GM18519 (cell line): ENCODE results near the gene RBFOX1.

Source experiments
- ATAC-seq: cut with Tn5 transposase; IDR thresholded peaks from one replicate; pipeline ENCODE4 v1.9.1; 2021; ENCODE audit warnings: mild to moderate bottlenecking, moderate library complexity; ENCODE audit not compliant: unreplicated experiment, low FRiP score

RBFOX1 gene

GRCh38 chr16:7571366-7571765, 238.7 kb downstream of the RBFOX1 start:
- no peak for ATAC-seq

GRCh38 chr16:7577588-7577987, 244.9 kb downstream of the RBFOX1 start:
- ATAC-seq: no peak

DNA sequence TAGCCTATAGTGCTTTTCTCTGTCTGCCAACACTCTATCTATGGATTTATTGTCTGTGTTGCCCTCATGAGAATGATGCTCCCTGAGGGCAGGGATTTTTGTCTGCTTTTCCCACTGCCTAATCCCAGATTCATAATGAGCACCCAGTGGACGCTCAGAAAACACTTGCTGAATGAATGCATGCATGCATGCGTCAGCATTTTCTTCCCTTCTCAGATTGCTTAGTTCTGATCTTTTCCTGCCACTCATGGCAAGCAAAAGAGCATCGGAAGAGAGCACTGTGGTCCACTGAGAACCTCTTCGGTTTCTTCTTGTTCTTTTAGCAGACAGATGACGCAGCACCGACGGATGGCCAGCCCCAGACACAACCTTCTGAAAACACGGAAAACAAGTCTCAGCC, 246.8 kb downstream of the RBFOX1 start:
- no peak for ATAC-seq

DNA sequence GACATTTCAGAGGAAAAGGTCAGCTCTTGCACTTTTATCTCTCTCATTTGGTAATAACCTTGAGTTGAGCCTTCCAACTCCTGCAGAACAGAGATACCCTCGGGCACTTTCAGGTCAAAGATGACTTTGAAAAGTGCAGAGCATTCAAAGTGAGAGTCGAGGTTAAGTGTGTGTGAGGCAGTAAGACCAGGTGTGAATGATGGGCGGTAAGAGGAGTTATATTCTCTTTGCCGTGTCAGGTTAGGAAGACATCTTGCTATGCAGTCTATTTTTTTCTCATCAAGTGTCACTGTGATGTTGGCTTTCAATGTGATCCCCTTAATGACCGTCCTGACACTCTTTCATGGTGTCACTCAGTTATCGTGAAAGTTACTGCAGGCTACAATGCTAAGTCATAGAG, 248.5 kb downstream of the RBFOX1 start:
- ATAC-seq: no peak

DNA sequence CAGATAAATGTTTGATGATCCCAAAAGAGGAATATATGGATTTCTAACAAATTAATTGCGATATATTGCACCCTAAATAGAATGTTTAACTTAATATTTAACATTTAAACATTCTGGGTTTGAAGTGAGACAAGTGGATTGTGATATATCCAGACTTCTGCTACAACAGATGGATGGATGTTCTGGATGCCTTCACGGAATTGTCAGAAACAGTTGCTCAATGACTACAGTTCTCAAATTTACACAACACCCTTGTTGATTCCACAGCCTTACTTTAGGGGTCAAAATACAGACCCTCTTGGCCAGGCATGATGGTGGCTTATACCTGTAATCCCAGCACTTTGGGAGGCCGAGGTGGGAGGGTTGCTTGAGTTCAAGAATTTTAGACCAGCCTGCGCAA, 250.8 kb downstream of the RBFOX1 start:
- no peak for ATAC-seq

DNA sequence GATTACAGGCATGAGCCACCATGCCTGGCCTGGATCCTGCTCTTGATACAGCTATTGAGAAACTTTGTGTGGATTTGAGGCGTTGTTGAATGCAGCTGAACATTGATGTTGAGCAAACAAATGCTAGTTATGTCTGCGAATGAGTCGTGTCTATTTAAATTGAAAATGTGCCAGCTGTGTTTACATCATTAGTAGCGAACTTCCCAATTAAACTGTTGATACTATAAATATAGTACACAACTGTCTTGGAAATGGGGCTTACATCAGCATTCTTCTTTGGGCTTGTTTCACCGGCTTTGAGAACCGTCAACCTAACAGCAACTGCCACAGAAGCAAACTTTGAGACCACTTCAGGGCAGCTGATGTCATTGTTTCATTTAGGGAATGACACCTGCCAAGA, 251.9 kb downstream of the RBFOX1 start:
- ATAC-seq: no peak

DNA sequence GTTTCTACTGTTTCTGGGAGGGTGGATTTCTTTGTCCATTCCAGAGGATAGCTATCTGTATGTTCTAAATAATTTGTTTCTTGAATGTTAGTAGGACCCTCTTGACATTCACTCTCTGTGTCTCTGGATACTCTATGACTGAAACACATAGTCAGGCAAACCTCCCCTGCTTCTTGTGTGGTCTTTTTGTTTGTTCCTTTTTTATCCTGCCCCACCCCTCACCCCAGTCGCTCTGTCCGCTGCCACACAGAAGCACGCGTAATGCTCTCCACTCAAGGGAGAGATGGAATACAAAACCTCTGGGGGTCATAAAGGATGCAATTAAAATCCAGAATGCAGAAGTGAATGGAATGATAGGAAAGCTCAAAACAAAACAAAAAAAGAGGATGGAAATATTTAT, 253.1 kb downstream of the RBFOX1 start:
- no peak for ATAC-seq

DNA sequence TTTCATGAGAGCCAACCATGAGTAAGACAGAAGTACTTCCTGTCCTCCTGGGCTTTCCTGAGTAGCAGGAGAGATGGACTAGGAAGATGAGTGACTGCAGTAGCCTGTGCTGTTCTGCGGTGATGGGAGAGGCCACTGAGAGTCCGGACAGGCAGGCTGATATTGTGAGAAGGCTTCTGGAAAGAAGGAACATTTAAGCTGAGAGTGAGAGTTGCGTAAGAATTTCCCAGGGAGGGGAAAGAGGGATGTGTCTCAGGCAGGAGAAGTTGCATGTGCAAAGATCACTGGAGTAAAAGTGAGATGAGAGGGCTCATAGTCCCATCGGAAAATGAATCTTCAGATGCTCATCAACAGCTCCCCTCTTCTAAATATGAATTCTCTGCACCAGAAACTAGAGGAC, 258.3 kb downstream of the RBFOX1 start:
- no peak for ATAC-seq

DNA sequence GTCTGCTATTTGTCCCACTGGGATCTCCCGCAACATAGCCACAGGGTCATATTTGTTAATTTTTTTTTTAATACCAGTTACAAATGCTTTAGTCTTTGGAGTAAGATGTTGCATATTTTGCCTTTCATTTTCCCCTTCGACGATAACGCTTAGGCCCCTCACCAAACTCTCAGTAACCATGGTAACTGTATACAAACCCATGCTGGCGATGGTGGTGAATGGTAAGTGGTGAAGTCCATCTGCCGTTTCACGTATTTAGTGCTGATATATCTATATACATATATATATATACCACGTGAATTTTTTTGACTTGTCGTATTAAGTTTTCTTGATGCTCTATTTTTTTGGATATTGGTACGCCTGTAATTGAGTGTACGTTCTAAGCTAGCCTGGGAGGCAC, 263.7 kb downstream of the RBFOX1 start:
- ATAC-seq: no peak

- no peak for ATAC-seq
Observed at GRCh38 chr16:7597677-7598076, 265.0 kb downstream of the RBFOX1 start.

DNA sequence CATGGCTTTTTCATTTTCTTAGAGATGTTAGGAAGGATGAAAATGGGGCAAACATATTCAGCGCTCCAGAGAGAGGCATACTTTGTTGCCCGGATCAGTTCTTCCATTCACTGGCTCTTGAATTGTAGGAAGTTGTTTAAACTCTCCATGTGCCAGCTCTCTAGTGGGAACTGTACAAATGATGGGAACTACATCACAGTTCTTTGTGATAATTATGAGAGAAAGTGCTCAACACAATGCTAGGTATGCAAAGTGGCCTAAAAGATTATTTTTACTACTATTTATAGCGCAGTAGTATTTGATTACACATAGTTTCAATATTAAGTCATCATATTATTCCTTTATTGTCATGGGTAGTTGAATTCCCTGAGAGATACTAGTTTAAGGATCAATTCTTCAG, 268.5 kb downstream of the RBFOX1 start:
- ATAC-seq: no peak

- ATAC-seq: no peak
Observed at GRCh38 chr16:7602291-7602950, 269.8 kb downstream of the RBFOX1 start.

DNA sequence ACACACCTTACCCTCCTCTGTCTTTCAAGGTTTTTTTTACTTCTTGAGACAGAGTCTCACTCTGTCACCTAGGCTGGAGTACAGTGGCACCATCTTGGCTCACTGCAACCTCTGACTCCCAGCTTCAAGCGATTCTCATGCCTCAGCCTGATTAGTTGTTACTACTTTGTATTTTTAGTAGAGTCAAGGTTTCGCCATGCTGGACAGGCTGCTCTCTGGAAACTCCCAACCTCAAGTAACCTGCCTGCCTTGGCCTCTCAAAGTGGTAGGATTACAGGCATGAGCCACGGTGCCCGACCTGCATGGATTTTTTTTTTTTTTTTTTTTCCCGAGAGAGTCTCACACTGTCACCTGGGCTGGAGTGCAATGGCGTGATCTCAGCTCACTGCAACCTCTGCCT, 273.2 kb downstream of the RBFOX1 start:
- no peak for ATAC-seq

GRCh38 chr16:7612671-7613070, 280.0 kb downstream of the RBFOX1 start:
- ATAC-seq: no peak

GRCh38 chr16:7613518-7613917, 280.9 kb downstream of the RBFOX1 start:
- no peak for ATAC-seq

GRCh38 chr16:7614021-7614795, 281.6 kb downstream of the RBFOX1 start:
- no peak for ATAC-seq

- no peak for ATAC-seq
Observed at GRCh38 chr16:7615565-7615964, 282.9 kb downstream of the RBFOX1 start.

- ATAC-seq: no peak
Observed at GRCh38 chr16:7624871-7625766, 292.5 kb downstream of the RBFOX1 start.

DNA sequence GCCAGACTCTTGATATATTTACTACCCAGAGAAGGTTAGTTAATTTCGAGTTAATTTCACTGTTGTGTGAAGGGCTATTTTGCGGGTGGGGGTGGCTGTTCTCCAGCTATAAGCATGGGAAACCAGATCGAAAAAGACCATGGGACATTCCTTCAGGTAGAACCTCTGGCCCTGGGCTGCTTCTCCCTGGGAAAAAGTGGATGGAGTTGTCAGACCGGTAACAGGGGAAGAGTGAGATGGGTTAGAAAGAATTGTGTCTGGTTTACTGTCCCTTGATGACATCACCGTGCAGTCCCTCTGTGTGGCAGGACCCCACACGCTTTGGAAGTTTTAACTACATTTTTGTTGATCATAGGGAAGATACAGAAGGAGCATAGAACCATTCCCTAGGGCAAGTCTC, 296.3 kb downstream of the RBFOX1 start:
- ATAC-seq: no peak

DNA sequence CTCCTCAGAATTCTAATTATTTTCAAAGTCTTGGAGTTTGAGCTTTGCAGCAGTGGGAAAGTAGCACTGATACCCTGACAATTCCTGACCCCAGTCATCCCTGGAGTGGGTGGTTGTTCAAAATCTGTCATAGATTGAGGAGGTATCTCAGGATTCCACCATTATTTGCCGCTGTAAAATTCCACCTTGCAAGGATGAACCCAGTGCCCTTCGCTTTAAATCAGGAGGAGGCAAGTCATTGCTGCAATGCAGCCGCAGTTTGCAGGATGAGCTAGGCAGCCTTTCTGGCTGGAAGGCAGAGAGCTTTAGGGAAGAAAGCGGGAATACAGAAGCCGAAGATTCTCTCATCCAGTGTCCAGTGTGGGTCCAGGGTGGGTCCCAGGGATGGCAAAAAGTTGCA, 296.9 kb downstream of the RBFOX1 start:
- ATAC-seq: no peak

DNA sequence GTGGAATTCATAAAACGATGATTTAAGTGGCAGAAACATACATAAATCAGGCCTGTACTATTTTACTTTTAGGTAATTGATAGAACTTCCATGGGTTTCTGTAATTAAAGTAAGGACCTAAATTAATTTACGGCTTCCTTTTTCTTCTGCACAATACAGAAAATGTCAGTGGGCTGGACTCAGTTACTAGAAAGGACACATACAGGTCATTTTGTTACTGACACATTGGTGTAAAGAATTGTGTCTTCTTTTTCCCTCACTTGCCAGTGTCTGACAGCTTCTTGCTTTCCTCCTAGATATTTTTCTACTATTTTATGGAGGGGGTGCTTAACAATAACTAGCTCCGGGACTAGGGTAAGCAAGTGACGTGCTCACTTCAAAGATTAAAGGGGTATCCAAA, 304.8 kb downstream of the RBFOX1 start:
- ATAC-seq: no peak
